Fibroblast of the aortic adventitia (primary cell): ENCODE data around the gene FGA. TPM values are rescaled to one million over a fixed set of nuclear protein-coding genes. Genes with fewer than 3 reads are reported as not detected.

ENCODE experiments used
- DNase-seq: peaks from one replicate; pipeline ENCODE4 v3.0.0-alpha.2; 2010; ENCODE audit warnings: low read depth
- H3K4me3 ChIP-seq: 2 replicates; pipeline ENCODE4 v1.5.1; 2011; ENCODE audit warnings: low read depth, mild to moderate bottlenecking, control low read depth, low read length, moderate library complexity
- CTCF ChIP-seq: IDR thresholded peaks from 2 replicates; pipeline ENCODE4 v1.5.1; 2011; ENCODE audit warnings: mild to moderate bottlenecking, low read length, control low read depth, inconsistent platforms; ENCODE audit not compliant: insufficient read depth
- small RNA-seq: library from RNA; depleted of rRNA; stranded (forward); fragments of <200 nt; gene quantifications from one replicate; pipeline ENCODE3, GENCODE V24; 2012
- total RNA-seq: library from RNA; depleted of rRNA; stranded (reverse); fragments of >200 nt; gene quantifications from 2 replicates; pipeline ENCODE4 v1.2.3, GENCODE V29; 2012; ENCODE audit warnings: low replicate concordance

Gene FGA
- total RNA-seq, 1 donor: not detected

- no peak for TF ChIP-seq CTCF
- no peak for DNase-seq
- H3K4me3 ChIP-seq: no peak overlapping the region
Measured at GRCh38 chr4:154545689-154546088, 44.9 kb downstream of the FGA start.

DNA sequence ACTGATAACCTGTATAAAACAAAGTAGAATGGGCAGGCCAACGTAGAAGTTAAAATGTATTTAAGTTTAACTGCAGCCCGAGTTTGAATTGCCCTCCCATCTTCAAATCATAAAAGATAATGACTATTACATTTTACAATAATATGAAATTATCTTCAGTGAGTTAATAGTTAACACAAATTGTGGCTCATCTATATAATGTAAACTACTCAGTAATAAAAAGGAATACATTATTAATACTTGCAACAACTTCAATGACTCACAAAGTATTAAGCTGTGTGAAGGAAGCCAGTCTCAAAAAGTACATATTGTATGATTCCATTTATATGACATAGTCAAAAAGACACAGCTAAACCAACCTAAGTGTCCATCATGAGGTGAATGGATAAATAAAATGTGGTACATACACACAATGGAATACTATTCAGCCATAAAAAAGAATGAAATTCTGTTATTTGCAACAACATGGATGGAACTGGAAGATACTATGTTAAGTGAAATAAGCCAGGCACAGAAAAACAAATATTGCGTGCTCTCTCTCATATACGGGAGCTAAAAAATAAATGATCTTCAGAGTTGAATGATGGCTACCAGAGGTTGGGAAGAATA lies 48.2 kb downstream of the FGA start:
- no peak for TF ChIP-seq CTCF
- DNase-seq: no peak
- H3K4me3 ChIP-seq: no peak overlapping the region

Small RNA genes lying within 50 kb of the gene (small RNA-seq; reads per million reads assigned to genes)
- gene RNU6-1285P: not detected

Other genes starting within 250 kb of the FGA start
- under 0.01 TPM in 1 of 2 replicates, not detected in the other for gene DCHS2, start 98.9 kb downstream of the FGA start, total RNA-seq
- 59.2 and 79.6 TPM in 2 replicates for gene PLRG1, start 40.3 kb downstream of the FGA start, total RNA-seq
- not detected in 2 replicates for gene FGB, start 27.7 kb downstream of the FGA start, total RNA-seq
- gene FGG, start 21.9 kb upstream of the FGA start, total RNA-seq: not detected in 2 replicates
- gene LRAT, start 153.3 kb upstream of the FGA start, total RNA-seq: 0.57 TPM in 1 of 2 replicates, not detected in the other
- 0.57 TPM in 1 of 2 replicates, not detected in the other for gene RBM46, start 190.5 kb upstream of the FGA start, total RNA-seq